ENCODE results near the gene ANO1. TPM values are rescaled to one million over a fixed set of nuclear protein-coding genes. Genes with fewer than 3 reads are reported as not detected.

ANO1 gene
- total RNA-seq, 2 experiments from 2014 or later: not detected

DNA sequence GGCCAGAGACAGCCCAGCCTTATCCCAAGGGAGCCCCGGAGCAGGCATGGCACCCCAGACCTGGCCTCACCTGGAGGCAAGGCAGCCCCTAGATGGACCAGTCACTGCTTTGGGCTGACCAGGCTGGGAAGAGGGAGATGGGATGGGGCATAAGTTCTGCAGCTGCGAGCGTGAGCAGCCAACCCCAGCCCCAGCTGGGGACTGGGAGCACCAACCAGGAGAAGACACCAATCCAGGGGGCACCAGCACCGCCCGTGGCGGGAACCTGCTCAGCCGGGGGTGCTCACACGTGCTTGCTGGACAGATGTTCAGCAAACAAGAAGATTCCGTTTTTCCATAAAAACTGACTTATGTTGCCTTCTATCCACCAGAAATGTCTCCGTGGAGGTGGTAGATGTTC, 108.8 kb downstream of the ANO1 start:
- Histone ChIP-seq H3K4me1 (ENCODE audit: insufficient read depth, low read length) (peaks cover 4% of the 10 kb centered on the region), H3K9me3 (ENCODE audit: control insufficient read depth in 1 of 2, insufficient read depth in 1 of 2, low read length in 2 of 2) (peaks cover 0 to 11% of the 10 kb centered on the region in 2 experiments), H3K4me3 (ENCODE audit: low read length) (no peak overlapping the region), H3K36me3 (ENCODE audit: insufficient read depth, low read length) (no peaks in the 10 kb centered on the region), H3K27ac (ENCODE audit: low read depth in 1 of 2, low read length in 2 of 2) (no peak overlapping the region), H3K27me3 (ENCODE audit: control insufficient read depth in 1 of 2, insufficient read depth in 2 of 2, low read length in 2 of 2) (peaks cover 4 to 5% of the 10 kb centered on the region in 2 experiments)
- no peak for ATAC-seq (ENCODE audit: poor library complexity)
- TF ChIP-seq, protein P1, sequence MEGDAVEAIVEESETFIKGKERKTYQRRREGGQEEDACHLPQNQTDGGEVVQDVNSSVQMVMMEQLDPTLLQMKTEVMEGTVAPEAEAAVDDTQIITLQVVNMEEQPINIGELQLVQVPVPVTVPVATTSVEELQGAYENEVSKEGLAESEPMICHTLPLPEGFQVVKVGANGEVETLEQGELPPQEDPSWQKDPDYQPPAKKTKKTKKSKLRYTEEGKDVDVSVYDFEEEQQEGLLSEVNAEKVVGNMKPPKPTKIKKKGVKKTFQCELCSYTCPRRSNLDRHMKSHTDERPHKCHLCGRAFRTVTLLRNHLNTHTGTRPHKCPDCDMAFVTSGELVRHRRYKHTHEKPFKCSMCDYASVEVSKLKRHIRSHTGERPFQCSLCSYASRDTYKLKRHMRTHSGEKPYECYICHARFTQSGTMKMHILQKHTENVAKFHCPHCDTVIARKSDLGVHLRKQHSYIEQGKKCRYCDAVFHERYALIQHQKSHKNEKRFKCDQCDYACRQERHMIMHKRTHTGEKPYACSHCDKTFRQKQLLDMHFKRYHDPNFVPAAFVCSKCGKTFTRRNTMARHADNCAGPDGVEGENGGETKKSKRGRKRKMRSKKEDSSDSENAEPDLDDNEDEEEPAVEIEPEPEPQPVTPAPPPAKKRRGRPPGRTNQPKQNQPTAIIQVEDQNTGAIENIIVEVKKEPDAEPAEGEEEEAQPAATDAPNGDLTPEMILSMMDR (IDR thresholded peaks at IDR 0.05): no peak
- Mint-ChIP-seq H3K4me3 (no peak overlapping the region), H3K9me3 (no peaks in the 10 kb centered on the region), H3K4me1 (ENCODE audit: low read depth) (no peaks in the 10 kb centered on the region), H3K27ac (no peak overlapping the region), H3K36me3 (ENCODE audit: low read depth) (no peaks in the 10 kb centered on the region), H3K27me3 (peaks cover 4% of the 10 kb centered on the region)
- no peak for DNase-seq
- ChIA-PET CTCF (no interaction called here), POLR2A (no interaction called here)
- intact Hi-C loops (cut with DNase I, micrococcal nuclease): no loop called here

DNA sequence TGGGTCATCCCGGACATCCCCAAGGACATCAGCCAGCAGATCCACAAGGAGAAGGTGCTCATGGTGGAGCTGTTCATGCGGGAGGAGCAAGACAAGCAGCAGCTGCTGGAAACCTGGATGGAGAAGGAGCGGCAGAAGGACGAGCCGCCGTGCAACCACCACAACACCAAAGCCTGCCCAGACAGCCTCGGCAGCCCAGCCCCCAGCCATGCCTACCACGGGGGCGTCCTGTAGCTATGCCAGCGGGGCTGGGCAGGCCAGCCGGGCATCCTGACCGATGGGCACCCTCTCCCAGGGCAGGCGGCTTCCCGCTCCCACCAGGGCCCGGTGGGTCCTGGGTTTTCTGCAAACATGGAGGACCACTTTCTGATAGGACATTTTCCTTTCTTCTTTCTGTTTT, 109.7 kb downstream of the ANO1 start:
- Mint-ChIP-seq H3K36me3 (ENCODE audit: low read depth) (no peaks in the 10 kb centered on the region), H3K4me3 (no peak overlapping the region), H3K4me1 (ENCODE audit: low read depth) (no peaks in the 10 kb centered on the region), H3K9me3 (no peaks in the 10 kb centered on the region), H3K27ac (no peak overlapping the region), H3K27me3 (peaks cover 9% of the 10 kb centered on the region)
- intact Hi-C loops (cut with DNase I, micrococcal nuclease): no loop called here
- Histone ChIP-seq H3K4me3 (ENCODE audit: low read length) (no peak overlapping the region), H3K36me3 (ENCODE audit: insufficient read depth, low read length) (no peaks in the 10 kb centered on the region), H3K9me3 (ENCODE audit: control insufficient read depth in 1 of 2, insufficient read depth in 1 of 2, low read length in 2 of 2) (peaks cover 0 to 7% of the 10 kb centered on the region in 2 experiments), H3K27ac (ENCODE audit: low read depth in 1 of 2, low read length in 2 of 2) (no peak overlapping the region), H3K4me1 (ENCODE audit: insufficient read depth, low read length) (peaks cover 4% of the 10 kb centered on the region), H3K27me3 (ENCODE audit: control insufficient read depth in 1 of 2, insufficient read depth in 2 of 2, low read length in 2 of 2) (peaks cover 4 to 6% of the 10 kb centered on the region in 2 experiments)
- DNase-seq: no peak
- ATAC-seq (ENCODE audit: poor library complexity): no peak
- ChIA-PET CTCF (no interaction called here), POLR2A (no interaction called here)
- TF ChIP-seq, protein P1 (IDR thresholded peaks at IDR 0.05): no peak

DNA sequence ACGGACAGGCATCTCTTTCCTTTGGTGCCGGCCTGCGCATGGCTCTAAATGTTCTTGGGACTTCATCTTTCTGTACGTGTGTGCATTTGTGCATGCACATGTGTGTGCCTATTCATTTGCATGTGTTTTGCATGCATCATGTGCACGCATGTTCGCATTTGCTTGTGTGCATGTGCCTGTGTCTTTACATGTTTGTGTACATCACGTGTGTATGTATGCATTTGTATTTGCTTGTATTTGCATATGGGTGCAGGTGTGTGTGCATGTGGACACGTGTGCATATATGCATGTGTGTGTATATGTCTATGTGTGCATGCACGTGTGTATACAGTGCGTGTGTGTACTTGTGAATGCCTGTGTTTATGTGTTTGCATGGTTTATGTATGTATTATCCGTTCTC, 111.5 kb downstream of the ANO1 start:
- TF ChIP-seq, protein P1 (IDR thresholded peaks at IDR 0.05): no peak
- CTCF ChIA-PET: no interaction called here
- H3K9me3 Mint-ChIP-seq: no peaks in the 10 kb centered on the region
- Histone ChIP-seq H3K27ac (ENCODE audit: low read depth in 1 of 2, low read length in 2 of 2) (no peak overlapping the region), H3K4me3 (ENCODE audit: low read length) (no peak overlapping the region), H3K27me3 (ENCODE audit: control insufficient read depth in 1 of 2, insufficient read depth in 2 of 2, low read length in 2 of 2) (peaks cover 4 to 8% of the 10 kb centered on the region in 2 experiments), H3K4me1 (ENCODE audit: insufficient read depth, low read length) (peaks cover 4% of the 10 kb centered on the region), H3K36me3 (ENCODE audit: insufficient read depth, low read length) (no peaks in the 10 kb centered on the region), H3K9me3 (ENCODE audit: control insufficient read depth in 1 of 2, insufficient read depth in 1 of 2, low read length in 2 of 2) (no peaks in the 10 kb centered on the region)
- POLR2A ChIA-PET: no interaction called here
- H3K4me1 Mint-ChIP-seq (ENCODE audit: low read depth): no peaks in the 10 kb centered on the region
- H3K27me3 Mint-ChIP-seq: peaks cover 11% of the 10 kb centered on the region
- H3K4me3 Mint-ChIP-seq: no peak overlapping the region
- no peak for DNase-seq
- intact Hi-C loops (cut with DNase I, micrococcal nuclease): no loop called here
- ATAC-seq (ENCODE audit: poor library complexity): no peak
- no peak overlapping the region for H3K27ac Mint-ChIP-seq
- H3K36me3 Mint-ChIP-seq (ENCODE audit: low read depth): no peaks in the 10 kb centered on the region

Data from CD4-positive, alpha-beta T cell (primary cell).